ENCODE measurements around the gene FERMT1.
"Not testable (repeated sequence)": the region's sequence is repeated elsewhere in the genome, so short reads cannot be mapped to it uniquely, and the experiment has no call there.

Gene FERMT1

GRCh38 chr20:6066582-6066981, 56.2 kb downstream of the FERMT1 start:
- DNase-seq: no peak

DNA sequence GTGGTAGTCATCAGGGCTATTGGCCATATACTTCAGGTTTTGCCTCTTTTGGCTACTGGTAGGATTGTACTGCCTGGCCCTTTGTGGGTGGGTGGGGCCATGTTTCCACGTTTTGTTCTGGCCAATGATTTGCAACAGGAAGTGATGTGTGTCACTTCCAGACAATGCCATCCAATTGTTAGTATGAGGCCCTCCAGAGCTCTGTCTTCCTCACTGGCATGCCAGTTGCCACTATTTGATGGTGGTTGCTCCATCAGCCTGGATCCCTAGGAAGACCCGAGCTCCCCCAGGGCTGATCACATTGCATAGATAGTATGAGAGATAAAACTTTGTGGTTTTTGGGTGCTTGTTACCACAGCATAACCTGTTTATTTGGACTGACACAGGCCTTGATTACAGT, 61.3 kb downstream of the FERMT1 start:
- no peak for DNase-seq

GRCh38 chr20:6060213-6060612, 62.6 kb downstream of the FERMT1 start:
- no peak for DNase-seq

DNA sequence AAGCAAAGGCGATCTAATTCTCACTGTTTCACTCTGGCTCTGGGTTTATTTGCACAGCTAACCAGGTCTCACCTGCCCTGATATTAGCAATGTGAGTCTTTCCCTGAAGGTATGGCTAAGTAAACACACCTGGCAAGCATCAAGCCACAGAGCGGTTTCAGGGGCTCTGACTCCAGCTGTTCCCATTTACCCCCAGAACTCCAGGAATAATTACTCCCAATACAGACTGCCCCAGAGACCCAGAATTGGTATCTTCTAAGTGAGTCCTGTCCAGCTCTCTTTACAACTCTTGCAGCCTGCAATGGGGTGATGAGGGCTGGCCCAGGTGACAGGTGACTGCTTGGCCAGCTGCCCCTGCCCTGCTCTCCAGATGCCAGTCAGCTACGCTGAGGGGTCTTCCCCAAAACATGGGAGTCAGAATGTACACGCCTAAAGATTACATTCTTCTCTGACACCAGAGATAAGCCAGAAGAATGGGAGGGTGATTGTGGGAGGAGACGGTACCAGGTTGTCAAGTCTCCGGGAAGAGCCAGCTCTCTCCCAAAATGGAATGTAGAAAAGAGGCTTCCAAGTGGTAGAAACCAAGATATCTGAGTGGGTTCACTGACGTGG, 64.0 kb downstream of the FERMT1 start:
- DNase-seq: no peak

- no peak for DNase-seq
These were observed 65.1 kb downstream of the FERMT1 start for GRCh38 chr20:6057691-6058090.

DNA sequence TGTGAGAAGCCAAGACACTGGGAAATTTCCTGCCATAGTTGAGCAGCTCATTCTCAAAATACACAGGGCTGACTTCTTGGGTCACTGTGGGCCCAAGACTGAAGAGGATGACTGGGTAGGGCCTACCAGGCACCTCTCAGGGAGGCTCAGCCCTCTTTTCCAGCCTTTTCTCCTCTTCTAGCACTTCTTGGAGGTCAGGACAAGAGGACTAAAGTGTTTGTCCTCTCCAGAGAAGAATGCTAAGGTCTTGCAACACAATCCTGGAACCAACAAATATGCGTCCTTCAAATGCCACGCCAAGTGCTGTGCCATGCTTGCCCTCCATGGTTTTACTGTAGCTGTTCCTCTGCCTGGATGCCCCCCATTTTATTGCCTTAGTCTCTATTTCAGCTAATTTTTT, 65.7 kb downstream of the FERMT1 start:
- no peak for DNase-seq

- no peak for DNase-seq
These were observed 66.8 kb downstream of the FERMT1 start for GRCh38 chr20:6055981-6056569.

- no peak for DNase-seq
These were observed 67.6 kb downstream of the FERMT1 start for GRCh38 chr20:6055161-6055783.

DNA sequence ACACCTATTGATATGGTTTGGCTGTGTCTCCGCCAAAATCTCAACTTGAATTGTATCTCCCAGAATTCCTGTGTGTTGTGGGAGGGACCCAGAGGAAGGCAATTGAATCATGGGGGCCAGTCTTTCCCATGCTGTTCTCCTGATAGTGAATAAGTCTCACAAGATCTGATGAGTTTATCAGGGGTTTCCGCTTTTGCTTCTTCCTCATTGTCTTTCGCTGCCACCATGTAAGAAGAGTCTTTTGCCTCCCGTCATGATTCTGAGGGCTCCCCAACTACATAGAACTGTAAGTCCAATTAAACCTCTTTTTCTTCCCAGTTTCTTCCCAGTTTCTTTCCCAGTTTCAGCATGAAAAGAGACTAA, 68.2 kb downstream of the FERMT1 start:
- not testable (repeated sequence) for DNase-seq

DNA sequence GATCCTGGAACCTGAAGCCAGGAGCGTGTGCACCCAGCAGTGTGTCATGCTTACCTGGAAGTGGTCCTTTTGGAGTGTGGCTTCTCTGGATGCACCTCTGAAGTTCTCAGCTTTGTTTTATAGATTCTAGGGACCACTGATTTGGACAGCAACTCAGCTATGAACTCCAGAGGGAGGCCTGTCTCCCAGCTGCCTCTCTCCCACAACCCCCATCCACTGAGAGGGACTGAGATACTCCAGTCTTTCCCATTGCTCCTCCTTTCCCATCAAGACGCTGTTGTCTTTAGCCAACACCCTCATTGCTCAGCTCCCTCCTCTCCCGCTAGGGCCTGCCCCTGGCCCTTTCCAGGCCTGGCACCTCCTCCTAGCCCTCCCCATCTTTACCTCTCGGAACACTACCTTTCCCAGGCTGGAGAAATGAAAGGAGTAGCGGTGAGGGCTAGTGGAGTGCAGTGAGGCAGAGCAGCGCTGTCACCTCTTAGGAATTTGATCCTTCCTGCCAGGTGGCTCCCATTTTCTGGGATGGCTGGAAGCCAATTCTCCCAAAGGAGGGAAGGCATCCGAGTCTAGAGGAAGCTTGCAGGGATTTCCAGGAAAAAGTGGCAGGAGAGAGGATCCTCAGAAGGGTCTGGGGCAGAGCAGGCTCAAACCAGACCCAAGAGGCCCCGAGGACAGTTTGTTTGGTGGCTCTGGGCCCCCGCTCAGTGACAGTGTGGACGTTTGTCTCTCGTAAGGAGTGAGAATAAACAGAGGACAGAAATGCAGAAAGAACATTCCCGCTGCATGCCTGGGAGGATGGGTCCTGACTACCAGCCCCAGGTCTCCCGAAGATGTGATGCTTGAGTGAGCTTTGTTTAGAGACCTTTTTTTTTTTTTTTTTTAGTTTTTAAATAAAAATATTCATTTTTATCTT, 68.8 kb downstream of the FERMT1 start, which contains the start of gene LRRN4:
TSS of gene LRRN4 (minus strand) at position 285 of the 913 bp plus-strand sequence. CDS start 1,261 bp downstream, outside the sequence.
- DNase-seq: no peak

DNA sequence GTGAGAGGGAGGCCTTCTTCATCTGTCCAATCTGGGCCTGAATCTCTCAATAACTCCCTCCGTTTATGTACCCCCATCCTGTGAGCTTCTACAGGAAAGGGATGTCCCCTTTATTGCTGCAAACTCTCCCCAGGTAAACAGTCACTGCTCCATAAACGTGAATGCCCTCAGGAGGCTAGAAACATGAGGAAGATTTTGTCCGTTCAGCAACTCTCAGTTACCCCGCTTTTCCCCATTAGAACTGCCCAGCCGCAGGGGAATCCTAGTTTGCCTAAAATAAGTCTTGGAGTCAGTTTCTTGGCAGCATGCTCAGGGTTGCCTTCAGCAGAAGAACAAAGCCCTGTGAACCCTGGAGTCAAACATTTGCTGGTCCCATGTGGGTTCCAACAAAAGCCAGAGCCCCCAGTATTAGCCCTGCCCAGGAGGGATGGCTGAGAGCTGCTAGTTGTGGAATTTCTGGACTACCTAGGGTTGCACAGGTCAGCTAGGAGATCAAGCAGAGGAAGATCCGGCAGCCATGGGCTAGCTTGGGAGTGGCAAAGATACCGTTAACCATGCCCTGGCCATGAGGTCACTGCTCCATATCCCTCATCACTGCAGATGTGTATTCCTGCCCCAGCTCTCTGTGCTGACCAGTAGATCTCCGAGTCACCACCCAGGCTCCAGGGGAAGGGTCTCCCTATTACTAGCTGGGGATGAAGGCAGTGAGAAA, 69.6 kb downstream of the FERMT1 start:
- DNase-seq: no peak

GRCh38 chr20:6051505-6051904, 71.3 kb downstream of the FERMT1 start:
- no peak for DNase-seq

- DNase-seq: no peak
These were observed 74.4 kb downstream of the FERMT1 start for GRCh38 chr20:6048391-6048790.

DNA sequence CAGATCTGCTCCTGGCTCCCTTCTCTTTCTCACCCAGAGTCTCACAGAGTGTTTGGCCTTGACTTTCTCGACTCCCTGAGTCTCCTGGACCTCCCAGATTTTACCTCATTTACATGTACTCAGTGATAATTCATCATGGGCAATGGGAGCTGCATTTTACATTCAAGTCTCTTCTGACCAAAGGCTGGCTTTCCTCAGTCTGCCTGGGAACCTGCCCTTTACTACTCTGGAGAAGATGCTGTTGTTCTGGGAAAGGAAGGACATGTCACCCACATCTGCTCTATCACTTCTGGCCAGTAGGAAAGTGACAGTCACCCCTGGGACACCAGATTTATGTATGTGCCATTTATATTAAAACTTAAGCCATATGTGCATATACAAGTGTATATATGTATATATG, 76.4 kb downstream of the FERMT1 start:
- DNase-seq: no peak

GRCh38 chr20:6045566-6045965, 77.3 kb downstream of the FERMT1 start:
- DNase-seq: no peak

DNA sequence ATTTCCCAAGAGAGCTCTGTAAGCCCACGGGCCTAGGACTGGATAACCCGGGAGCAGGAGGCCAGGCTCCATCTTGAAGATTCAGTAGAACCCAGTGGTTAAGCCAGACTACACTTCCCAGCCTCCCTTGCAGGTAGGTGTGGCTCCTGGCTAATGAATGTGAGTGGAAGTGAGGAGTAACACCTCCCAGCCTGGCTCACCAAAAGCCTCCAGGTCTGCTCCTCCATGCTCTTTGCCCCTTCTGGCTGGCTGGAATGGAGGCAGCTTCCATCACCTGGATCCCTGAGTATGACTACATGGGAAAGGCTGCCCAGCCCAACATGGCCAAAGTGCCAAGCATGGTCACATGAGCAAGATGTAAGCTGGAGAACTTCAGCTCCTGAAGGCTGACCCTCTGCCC, 78.7 kb downstream of the FERMT1 start:
- DNase-seq: no peak

- DNase-seq: no peak
These were observed 81.0 kb downstream of the FERMT1 start for GRCh38 chr20:6041808-6042265.

DNA sequence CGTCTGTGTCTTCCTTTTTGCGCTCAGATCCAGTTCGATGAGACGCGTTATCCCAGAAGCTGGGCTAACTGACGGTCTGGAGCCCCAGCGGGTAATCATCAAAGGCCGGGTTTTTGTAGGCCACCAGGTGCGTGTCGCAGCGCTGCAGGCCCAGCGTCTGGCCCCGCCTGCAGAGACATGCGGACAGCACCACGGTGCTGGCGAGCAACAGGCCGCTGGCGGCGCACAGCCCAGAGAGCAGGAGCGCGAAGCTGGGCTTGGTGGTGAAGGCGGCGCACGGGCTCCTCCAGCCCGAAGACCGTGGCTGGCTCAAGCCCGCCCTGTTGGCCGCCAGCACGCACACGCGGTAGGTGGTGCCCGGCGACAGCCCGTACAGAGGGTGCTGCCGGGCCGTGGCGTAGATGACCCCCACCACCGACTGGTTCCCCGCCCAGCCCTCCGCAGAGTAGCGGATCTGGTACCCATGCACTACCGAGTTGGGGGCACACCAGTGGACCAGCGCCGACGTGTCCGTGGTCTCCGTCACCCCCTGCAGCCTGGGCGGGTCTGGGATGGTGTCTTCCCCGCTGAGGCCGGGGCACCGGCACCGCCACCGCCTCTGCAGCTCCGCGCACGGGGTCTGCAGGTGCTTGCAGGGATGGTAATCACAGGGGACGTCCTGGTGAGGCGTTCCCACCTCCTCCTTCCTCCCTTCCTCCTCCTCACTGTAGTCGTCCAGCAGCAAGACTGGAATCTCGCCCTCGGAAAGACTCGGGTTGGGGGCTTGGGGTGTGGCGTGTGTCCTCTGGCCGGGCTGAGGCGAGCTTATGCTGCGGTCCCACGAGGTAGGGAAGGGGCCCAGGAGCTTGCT, 81.6 kb downstream of the FERMT1 start:
- no peak for DNase-seq

DNA sequence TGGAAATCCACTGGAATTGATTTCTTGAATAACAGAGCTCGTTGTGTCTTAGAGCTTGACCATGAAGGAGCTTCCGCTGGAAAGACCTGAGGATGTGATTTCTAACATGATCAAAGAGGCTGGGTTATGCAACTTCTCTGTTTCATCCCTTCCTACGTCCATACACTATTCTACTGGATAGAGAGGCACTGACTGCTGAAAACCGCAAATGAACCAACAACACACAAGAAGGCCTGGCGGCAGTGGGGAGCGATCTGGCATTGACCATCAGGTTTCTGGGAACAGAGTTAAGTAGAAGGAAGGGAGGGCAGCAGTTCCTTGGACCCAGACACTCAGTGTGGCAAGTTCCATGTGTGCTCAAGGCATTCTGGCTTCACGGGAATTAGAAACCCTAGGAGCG, 82.3 kb downstream of the FERMT1 start:
- DNase-seq: no peak

DNA sequence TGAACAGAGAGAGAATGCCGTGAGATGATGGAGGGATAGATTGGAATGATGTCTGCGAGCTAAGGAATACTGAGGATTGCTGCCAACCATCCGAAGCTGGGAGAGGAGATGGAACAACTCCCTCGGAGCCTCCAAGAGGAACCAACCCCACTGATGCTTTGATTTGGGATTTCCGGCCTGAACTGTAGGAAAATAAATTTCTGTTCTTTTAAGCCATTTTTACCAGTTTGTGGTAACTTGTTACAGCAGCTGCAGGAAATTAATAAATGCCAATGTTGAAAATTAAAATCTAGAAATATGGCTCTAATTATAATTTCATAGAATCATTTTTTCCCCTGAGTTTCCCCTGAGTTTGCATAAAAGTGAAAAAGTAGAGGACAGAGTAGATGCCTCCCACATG, 83.1 kb downstream of the FERMT1 start:
- no peak for DNase-seq

DNA sequence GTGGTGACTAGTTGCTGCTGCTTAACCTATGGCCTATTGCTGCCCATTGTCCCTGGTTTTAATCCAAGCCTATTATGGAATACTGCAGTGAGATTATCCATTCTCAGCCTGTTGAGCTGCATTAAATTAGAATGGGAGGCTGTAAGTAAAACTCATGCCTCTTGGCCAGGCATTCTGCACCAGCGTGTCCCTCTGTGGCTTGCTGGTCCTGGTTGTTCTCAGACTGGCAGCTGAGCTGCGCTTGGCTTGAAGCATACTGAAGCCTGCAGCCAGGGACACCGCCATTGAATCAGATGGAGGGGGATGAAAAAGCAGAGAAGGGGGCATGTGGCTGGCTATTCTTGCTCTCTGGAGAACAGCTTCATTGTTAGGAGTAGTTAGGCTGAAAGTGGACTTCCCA, 84.6 kb downstream of the FERMT1 start:
- no peak for DNase-seq

GRCh38 chr20:6037082-6037481, 85.7 kb downstream of the FERMT1 start:
- DNase-seq: no peak
